GM23338 (cell line): Measurements from ENCODE around the gene RAC3. TPM values are rescaled to one million over a fixed set of nuclear protein-coding genes. Genes with fewer than 3 reads are reported as not detected.

Experiments
- ATAC-seq: fragments of 200-7000 bp; cut with Tn5 transposase; 3 replicates; pipeline ENCODE4 v1.9.1; 2020
- DNase-seq: peaks from one replicate; pipeline ENCODE4 v3.0.0-alpha.2; 2015; ENCODE audit warnings: low spot score
- H2AFZ ChIP-seq: fragments of 200-600 bp; sonication (generic); 2 replicates; pipeline ENCODE4 v1.8.0; 2016; ENCODE audit warnings: antibody characterized with exemption, mild to moderate bottlenecking, moderate library complexity
- H3F3A ChIP-seq: fragments of 200-600 bp; sonication (generic); replicated peaks from 2 replicates; pipeline ENCODE4 v1.8.0; 2017; ENCODE audit warnings: antibody characterized with exemption, mixed run types, low read depth
- H3K27ac ChIP-seq: fragments of 200-600 bp; sonication (generic); 2 replicates; pipeline ENCODE4 v1.6.1; 2016; ENCODE audit warnings: low read depth
- H3K27me3 ChIP-seq: fragments of 200-600 bp; sonication (generic); 2 replicates; pipeline ENCODE4 v1.8.0; 2016; ENCODE audit warnings: mild to moderate bottlenecking, mixed run types, moderate library complexity; ENCODE audit not compliant: insufficient read depth
- H3K36me3 ChIP-seq: fragments of 200-600 bp; sonication (generic); 2 replicates; pipeline ENCODE4 v1.8.0; 2016; ENCODE audit warnings: mild to moderate bottlenecking; ENCODE audit not compliant: insufficient read depth
- H3K4me1 ChIP-seq: fragments of 200-600 bp; sonication (generic); 2 replicates; pipeline ENCODE4 v1.8.0; 2016; ENCODE audit warnings: mild to moderate bottlenecking, moderate library complexity; ENCODE audit not compliant: insufficient read depth
- H3K4me2 ChIP-seq: fragments of 200-600 bp; sonication (generic); 2 replicates; pipeline ENCODE4 v1.7.1; 2017; ENCODE audit warnings: mixed run types
- H3K4me3 ChIP-seq: fragments of 200-600 bp; sonication (generic); 2 replicates; pipeline ENCODE4 v1.6.1; 2016; ENCODE audit warnings: mixed run types
- H3K79me2 ChIP-seq: fragments of 200-600 bp; sonication (generic); replicated peaks from 2 replicates; pipeline ENCODE4 v1.8.0; 2017; ENCODE audit warnings: mild to moderate bottlenecking; ENCODE audit not compliant: insufficient read depth
- H3K9me2 ChIP-seq: fragments of 200-600 bp; sonication (generic); 2 replicates; pipeline ENCODE4 v1.8.0; 2017; ENCODE audit not compliant: insufficient read depth
- H4K20me1 ChIP-seq: fragments of 200-600 bp; sonication (generic); replicated peaks from 2 replicates; pipeline ENCODE4 v1.8.0; 2017; ENCODE audit warnings: mild to moderate bottlenecking; ENCODE audit not compliant: insufficient read depth
- H3K27ac Mint-ChIP-seq: 2 replicates; pipeline ENCODE4 v1.8.0; 2020; ENCODE audit warnings: inconsistent platforms, mild to moderate bottlenecking, moderate library complexity, mixed read lengths
- H3K27me3 Mint-ChIP-seq: 3 replicates; pipeline ENCODE4 v1.8.0; 2022; ENCODE audit warnings: low read depth, mild to moderate bottlenecking, moderate library complexity, mixed read lengths, inconsistent platforms; ENCODE audit not compliant: insufficient read depth, poor library complexity
- H3K36me3 Mint-ChIP-seq: 3 replicates; pipeline ENCODE4 v1.8.0; 2021; ENCODE audit warnings: low read depth, mild to moderate bottlenecking, inconsistent platforms, moderate library complexity, mixed read lengths
- H3K4me1 Mint-ChIP-seq: 3 replicates; pipeline ENCODE4 v1.8.0; 2020; ENCODE audit warnings: mild to moderate bottlenecking, inconsistent platforms, mixed read lengths
- H3K4me3 Mint-ChIP-seq: 3 replicates; pipeline ENCODE4 v1.8.0; 2021; ENCODE audit warnings: moderate library complexity, mild to moderate bottlenecking, inconsistent platforms, mixed read lengths
- H3K9me3 Mint-ChIP-seq: 3 replicates; pipeline ENCODE4 v1.8.0; 2020; ENCODE audit warnings: moderate library complexity, mild to moderate bottlenecking, inconsistent platforms, mixed read lengths
- CREB1 ChIP-seq: fragments of 250-450 bp; sonication (Bioruptor Pico); IDR thresholded peaks from 2 replicates; pipeline ENCODE4 v1.5.0; 2020; ENCODE audit warnings: low read depth, mild to moderate bottlenecking, moderate library complexity
- CTCF ChIP-seq, 2 experiments: fragments of 200-600 bp in 1 of 2; sonication (generic) in 1 of 2; conservative IDR thresholded peaks; 2 replicates each; pipeline versions ENCODE4 v1.5.1 to v1.6.1; 2016 to 2017; ENCODE audit warnings: antibody characterized with exemption in 2 of 2, low read depth in 2 of 2, mild to moderate bottlenecking in 2 of 2, moderate library complexity in 1 of 2
- ETS1 ChIP-seq: IDR thresholded peaks from 2 replicates; pipeline ENCODE4 v1.6.1; 2016; ENCODE audit warnings: antibody characterized with exemption
- EZH2 ChIP-seq: fragments of 200-600 bp; sonication (generic); IDR thresholded peaks from one replicate; pipeline ENCODE4 v1.8.0; 2017; ENCODE audit warnings: antibody characterized with exemption, mild to moderate bottlenecking, low read depth; ENCODE audit not compliant: unreplicated experiment
- EZH2phosphoT487 ChIP-seq: fragments of 200-600 bp; sonication (generic); IDR thresholded peaks from one replicate; pipeline ENCODE4 v1.8.1; 2018; ENCODE audit warnings: antibody characterized with exemption; ENCODE audit not compliant: unreplicated experiment
- JUNB ChIP-seq: IDR thresholded peaks from one replicate; pipeline ENCODE4 v1.6.1; 2016; ENCODE audit warnings: antibody characterized with exemption; ENCODE audit not compliant: unreplicated experiment
- NANOG ChIP-seq: IDR thresholded peaks from 2 replicates; pipeline ENCODE4 v1.6.1; 2016; ENCODE audit warnings: antibody characterized with exemption, borderline replicate concordance
- POLR2AphosphoS5 ChIP-seq: IDR thresholded peaks from 2 replicates; pipeline ENCODE4 v1.6.1; 2016; ENCODE audit warnings: antibody characterized with exemption, low read depth
- REST ChIP-seq: IDR thresholded peaks from one replicate; pipeline ENCODE4 v1.6.1; 2018; ENCODE audit warnings: antibody characterized with exemption; ENCODE audit not compliant: unreplicated experiment
- STAT1 ChIP-seq: IDR thresholded peaks from one replicate; pipeline ENCODE4 v1.6.1; 2016; ENCODE audit warnings: antibody characterized with exemption; ENCODE audit not compliant: unreplicated experiment
- ZNF114 ChIP-seq: fragments of 250-450 bp; sonication (Bioruptor Pico); IDR thresholded peaks from 2 replicates; pipeline ENCODE4 v1.5.0; 2020; ENCODE audit warnings: mild to moderate bottlenecking, moderate library complexity
- ZNF331 ChIP-seq: fragments of 250-450 bp; sonication (Bioruptor Pico); IDR thresholded peaks from 2 replicates; pipeline ENCODE4 v1.5.0; 2020; ENCODE audit warnings: low read depth, mild to moderate bottlenecking, moderate library complexity
- polyA plus RNA-seq: library from polyadenylated mRNA; unstranded; fragments of >200 nt; fragmentation: Nextera tagmentation; extraction: Ambion mirVana; gene quantifications from 2 replicates; pipeline ENCODE4 v1.2.1, GENCODE V29; 2016
- total RNA-seq: library from RNA; depleted of rRNA; stranded (reverse); fragments of >200 nt; shearing (Covaris generic); gene quantifications from 2 replicates; pipeline ENCODE4 v1.2.3, GENCODE V29; 2014
- TF ChIP-seq, protein P1 (sequence below): fragments of 250-450 bp; sonication (Bioruptor Pico); IDR thresholded peaks from 2 replicates; pipeline ENCODE4 v1.5.0; 2020; ENCODE audit warnings: mild to moderate bottlenecking, moderate library complexity

RAC3 gene
- total and polyA plus RNA-seq, 2 experiments from 2014 or later: 31.5 to 293 TPM

GRCh38 chr17:82013341-82013740, 18.1 kb upstream of the RAC3 start:
- DNase-seq (no peak), ATAC-seq (no peak)
- Mint-ChIP-seq H3K27ac (no peak overlapping the region), H3K4me1 (no peaks in the 10 kb centered on the region), H3K4me3 (no peak overlapping the region), H3K27me3 (peaks cover 4% of the 10 kb centered on the region), H3K36me3 (peaks cover under 1% of the 10 kb centered on the region; the same call in 1 of the 3 replicates), H3K9me3 (no peaks in the 10 kb centered on the region)
- TF ChIP-seq CREB1 (no peak), ETS1 (no peak), EZH2phosphoT487 (no peak), REST (no peak), ZNF331 (CRISPR knock-in tag) (no peak), NANOG (no peak), POLR2AphosphoS5 (no peak), STAT1 (no peak), CTCF (conservative IDR thresholded peaks at IDR 0.05; ENCODE audit: low read depth in 2 of 2) (no peak), ZNF114 (CRISPR knock-in tag) (no peak), EZH2 (no peak), JUNB (no peak)
- TF ChIP-seq, protein P1, sequence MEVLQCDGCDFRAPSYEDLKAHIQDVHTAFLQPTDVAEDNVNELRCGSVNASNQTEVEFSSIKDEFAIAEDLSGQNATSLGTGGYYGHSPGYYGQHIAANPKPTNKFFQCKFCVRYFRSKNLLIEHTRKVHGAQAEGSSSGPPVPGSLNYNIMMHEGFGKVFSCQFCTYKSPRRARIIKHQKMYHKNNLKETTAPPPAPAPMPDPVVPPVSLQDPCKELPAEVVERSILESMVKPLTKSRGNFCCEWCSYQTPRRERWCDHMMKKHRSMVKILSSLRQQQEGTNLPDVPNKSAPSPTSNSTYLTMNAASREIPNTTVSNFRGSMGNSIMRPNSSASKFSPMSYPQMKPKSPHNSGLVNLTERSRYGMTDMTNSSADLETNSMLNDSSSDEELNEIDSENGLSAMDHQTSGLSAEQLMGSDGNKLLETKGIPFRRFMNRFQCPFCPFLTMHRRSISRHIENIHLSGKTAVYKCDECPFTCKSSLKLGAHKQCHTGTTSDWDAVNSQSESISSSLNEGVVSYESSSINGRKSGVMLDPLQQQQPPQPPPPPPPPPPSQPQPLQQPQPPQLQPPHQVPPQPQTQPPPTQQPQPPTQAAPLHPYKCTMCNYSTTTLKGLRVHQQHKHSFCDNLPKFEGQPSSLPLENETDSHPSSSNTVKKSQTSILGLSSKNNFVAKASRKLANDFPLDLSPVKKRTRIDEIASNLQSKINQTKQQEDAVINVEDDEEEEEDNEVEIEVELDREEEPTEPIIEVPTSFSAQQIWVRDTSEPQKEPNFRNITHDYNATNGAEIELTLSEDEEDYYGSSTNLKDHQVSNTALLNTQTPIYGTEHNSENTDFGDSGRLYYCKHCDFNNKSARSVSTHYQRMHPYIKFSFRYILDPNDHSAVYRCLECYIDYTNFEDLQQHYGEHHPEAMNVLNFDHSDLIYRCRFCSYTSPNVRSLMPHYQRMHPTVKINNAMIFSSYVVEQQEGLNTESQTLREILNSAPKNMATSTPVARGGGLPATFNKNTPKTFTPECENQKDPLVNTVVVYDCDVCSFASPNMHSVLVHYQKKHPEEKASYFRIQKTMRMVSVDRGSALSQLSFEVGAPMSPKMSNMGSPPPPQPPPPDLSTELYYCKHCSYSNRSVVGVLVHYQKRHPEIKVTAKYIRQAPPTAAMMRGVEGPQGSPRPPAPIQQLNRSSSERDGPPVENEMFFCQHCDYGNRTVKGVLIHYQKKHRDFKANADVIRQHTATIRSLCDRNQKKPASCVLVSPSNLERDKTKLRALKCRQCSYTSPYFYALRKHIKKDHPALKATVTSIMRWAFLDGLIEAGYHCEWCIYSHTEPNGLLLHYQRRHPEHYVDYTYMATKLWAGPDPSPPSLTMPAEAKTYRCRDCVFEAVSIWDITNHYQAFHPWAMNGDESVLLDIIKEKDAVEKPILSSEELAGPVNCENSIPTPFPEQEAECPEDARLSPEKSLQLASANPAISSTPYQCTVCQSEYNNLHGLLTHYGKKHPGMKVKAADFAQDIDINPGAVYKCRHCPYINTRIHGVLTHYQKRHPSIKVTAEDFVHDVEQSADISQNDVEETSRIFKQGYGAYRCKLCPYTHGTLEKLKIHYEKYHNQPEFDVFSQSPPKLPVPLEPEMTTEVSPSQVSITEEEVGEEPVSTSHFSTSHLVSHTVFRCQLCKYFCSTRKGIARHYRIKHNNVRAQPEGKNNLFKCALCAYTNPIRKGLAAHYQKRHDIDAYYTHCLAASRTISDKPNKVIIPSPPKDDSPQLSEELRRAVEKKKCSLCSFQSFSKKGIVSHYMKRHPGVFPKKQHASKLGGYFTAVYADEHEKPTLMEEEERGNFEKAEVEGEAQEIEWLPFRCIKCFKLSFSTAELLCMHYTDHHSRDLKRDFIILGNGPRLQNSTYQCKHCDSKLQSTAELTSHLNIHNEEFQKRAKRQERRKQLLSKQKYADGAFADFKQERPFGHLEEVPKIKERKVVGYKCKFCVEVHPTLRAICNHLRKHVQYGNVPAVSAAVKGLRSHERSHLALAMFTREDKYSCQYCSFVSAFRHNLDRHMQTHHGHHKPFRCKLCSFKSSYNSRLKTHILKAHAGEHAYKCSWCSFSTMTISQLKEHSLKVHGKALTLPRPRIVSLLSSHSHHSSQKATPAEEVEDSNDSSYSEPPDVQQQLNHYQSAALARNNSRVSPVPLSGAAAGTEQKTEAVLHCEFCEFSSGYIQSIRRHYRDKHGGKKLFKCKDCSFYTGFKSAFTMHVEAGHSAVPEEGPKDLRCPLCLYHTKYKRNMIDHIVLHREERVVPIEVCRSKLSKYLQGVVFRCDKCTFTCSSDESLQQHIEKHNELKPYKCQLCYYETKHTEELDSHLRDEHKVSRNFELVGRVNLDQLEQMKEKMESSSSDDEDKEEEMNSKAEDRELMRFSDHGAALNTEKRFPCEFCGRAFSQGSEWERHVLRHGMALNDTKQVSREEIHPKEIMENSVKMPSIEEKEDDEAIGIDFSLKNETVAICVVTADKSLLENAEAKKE (CRISPR knock-in tag): no peak
- no peaks in the 10 kb centered on the region; the same call in 1 of the 2 replicates for H3K4me1 ChIP-seq
- no peaks in the 10 kb centered on the region; the same call in 1 of the 2 replicates for H4K20me1 ChIP-seq
- H3F3A ChIP-seq: 0 out of 2 replicates have a peak, but pooled peaks cover under 1% of the 10 kb centered on the region
- H3K27me3 ChIP-seq: no peaks in the 10 kb centered on the region
- no peak overlapping the region for H3K27ac ChIP-seq
- no peak overlapping the region for H3K4me3 ChIP-seq
- no peak overlapping the region for H2AFZ ChIP-seq
- no peaks in the 10 kb centered on the region for H3K9me2 ChIP-seq
- no peak overlapping the region for H3K4me2 ChIP-seq
- H3K36me3 ChIP-seq: no peaks in the 10 kb centered on the region
- H3K79me2 ChIP-seq: no peaks in the 10 kb centered on the region
